Endothelial cell of umbilical vein (primary cell): ENCODE measurements around the gene CTNNA2. TPM values are rescaled to one million over a fixed set of nuclear protein-coding genes. Genes with fewer than 3 reads are reported as not detected.

Source experiments
- BruUV-seq: library from RNA; stranded (reverse); fragments of 400-500 nt; replicated peaks from 2 replicates; lab custom pipeline; 2021; lab: Mats Ljungman, UMichigan
- CTCF ChIA-PET: fragments of 300-600, 350-600 bp; sonication (Branson Sonifier 250); formaldehyde crosslinking; loops from one replicate; lab custom pipeline; 2021; ENCODE audit warnings: antibody characterized with exemption, inconsistent platforms; lab: Charles Lee
- POLR2A ChIA-PET: fragments of 300-600, 350-600 bp; sonication (Branson Sonifier 250); formaldehyde crosslinking; loops from one replicate; lab custom pipeline; 2021; ENCODE audit warnings: antibody characterized with exemption, inconsistent platforms; lab: Charles Lee
- DNase-seq: peaks from one replicate; pipeline ENCODE4 v3.0.0-alpha.2; 2011; ENCODE audit warnings: low read depth, low spot score
- FAIRE-seq: peaks from 2 replicates; lab custom pipeline; 2011; peaks lifted over from hg19 to GRCh38; lab: Jason Lieb, UNC
- H2AFZ ChIP-seq: 2 replicates; pipeline ENCODE4 v1.6.0; 2012; ENCODE audit warnings: low read depth, low read length, control low read depth, inconsistent platforms
- H3K27ac ChIP-seq: 2 replicates; pipeline ENCODE4 v1.5.1; 2011; ENCODE audit warnings: low read depth, mild to moderate bottlenecking, control low read depth, low read length, moderate library complexity; ENCODE audit not compliant: insufficient read depth
- H3K27me3 ChIP-seq, 2 experiments: 2 replicates each; pipeline versions ENCODE4 v1.6.0 to v1.6.1; 2011; ENCODE audit warnings: low read length in 2 of 2, mixed read lengths in 1 of 2; ENCODE audit not compliant: control insufficient read depth in 2 of 2, insufficient read depth in 2 of 2
- H3K36me3 ChIP-seq, 2 experiments: 2 replicates in 1 of 2; 3 replicates in 1 of 2; pipeline ENCODE4 v1.5.1; 2011; ENCODE audit warnings: low read length in 2 of 2, mild to moderate bottlenecking in 1 of 2, moderate library complexity in 1 of 2; ENCODE audit not compliant: control insufficient read depth in 2 of 2, insufficient read depth in 2 of 2; ENCODE audit errors: extremely low read depth in 1 of 2
- H3K4me1 ChIP-seq: 3 replicates; pipeline ENCODE4 v1.5.1; 2011; ENCODE audit warnings: mild to moderate bottlenecking, low read length; ENCODE audit not compliant: control insufficient read depth, insufficient read depth; ENCODE audit errors: extremely low read depth
- H3K4me2 ChIP-seq: 2 replicates; pipeline ENCODE4 v1.6.1; 2011; ENCODE audit warnings: low read length, control low read depth, mixed read lengths; ENCODE audit not compliant: insufficient read depth
- H3K4me3 ChIP-seq, 3 experiments: fragments of 200-600 bp in 1 of 3; sonication (generic), shearing (Covaris generic) in 1 of 3; replicated peaks in 1 of 3; 2 replicates each; pipeline ENCODE4 v1.5.1; 2011 to 2016; ENCODE audit warnings: control low read depth in 3 of 3, low read length in 3 of 3, mild to moderate bottlenecking in 2 of 3, inconsistent platforms in 1 of 3, low read depth in 1 of 3, moderate library complexity in 1 of 3; ENCODE audit not compliant: insufficient read depth in 1 of 3
- H3K79me2 ChIP-seq: 2 replicates; pipeline ENCODE4 v1.6.0; 2012; ENCODE audit warnings: low read length, inconsistent platforms; ENCODE audit not compliant: control insufficient read depth, insufficient read depth
- H3K9ac ChIP-seq: replicated peaks from 2 replicates; pipeline ENCODE3; 2011; ENCODE audit warnings: low read length, control low read depth; ENCODE audit not compliant: insufficient read depth; ENCODE audit errors: extremely low read depth
- H3K9me1 ChIP-seq: replicated peaks from 3 replicates; pipeline ENCODE4 v1.6.0; 2011; ENCODE audit warnings: mild to moderate bottlenecking, low read length; ENCODE audit not compliant: control insufficient read depth, insufficient read depth; ENCODE audit errors: extremely low read depth
- H3K9me3 ChIP-seq: replicated peaks from 2 replicates; pipeline ENCODE4 v1.5.1; 2012; ENCODE audit warnings: low read length, inconsistent platforms; ENCODE audit not compliant: control insufficient read depth, insufficient read depth
- H4K20me1 ChIP-seq: replicated peaks from 2 replicates; pipeline ENCODE3; 2011; ENCODE audit warnings: mild to moderate bottlenecking, low read length; ENCODE audit not compliant: control insufficient read depth, insufficient read depth; ENCODE audit errors: extremely low read depth
- EZH2 ChIP-seq: IDR thresholded peaks from 2 replicates; pipeline ENCODE4 v1.6.1; 2012; ENCODE audit warnings: borderline replicate concordance, low read depth, mild to moderate bottlenecking, moderate library complexity, low read length, inconsistent platforms; ENCODE audit not compliant: severe bottlenecking
- FOS ChIP-seq: IDR thresholded peaks from 2 replicates; pipeline ENCODE4 v1.6.1; 2011; ENCODE audit warnings: mild to moderate bottlenecking, low read length, moderate library complexity, borderline replicate concordance; ENCODE audit not compliant: insufficient read depth
- GATA2 ChIP-seq: IDR thresholded peaks from 2 replicates; pipeline ENCODE4 v1.7.0; 2011; ENCODE audit warnings: low read depth, mild to moderate bottlenecking, moderate library complexity, mixed read lengths, low read length; ENCODE audit not compliant: insufficient read length, insufficient read depth
- JUN ChIP-seq: IDR thresholded peaks from 2 replicates; pipeline ENCODE4 v1.6.1; 2011; ENCODE audit warnings: borderline replicate concordance, low read depth; ENCODE audit not compliant: insufficient read length, insufficient read depth
- MAX ChIP-seq: IDR thresholded peaks from 2 replicates; pipeline ENCODE4 v1.6.1; 2011; ENCODE audit not compliant: insufficient read depth, insufficient read length
- MYC ChIP-seq: IDR thresholded peaks from one replicate; pipeline ENCODE4 v1.6.1; 2011; ENCODE audit warnings: mild to moderate bottlenecking, low read depth, low read length
- POLR2A ChIP-seq: IDR thresholded peaks from 2 replicates; pipeline ENCODE4 v1.6.1; 2012; ENCODE audit warnings: low read depth, mild to moderate bottlenecking, control low read depth, low read length
- POLR2AphosphoS5 ChIP-seq: IDR thresholded peaks from 2 replicates; pipeline ENCODE4 v1.6.1; 2012; ENCODE audit warnings: low read depth, mild to moderate bottlenecking, control low read depth, low read length, moderate library complexity; ENCODE audit not compliant: insufficient read depth
- dilution Hi-C: fragments of 300-500 bp; cut with MboI; formaldehyde crosslinking; loops from one replicate; pipeline ENCODE4 v1.15.0; 2019; ENCODE audit warnings: low sequenced_read_pairs; ENCODE audit not compliant: extremely low pct_ligation_motif_present
- intact Hi-C: fragments of 100-400 bp; cut with micrococcal nuclease; formaldehyde crosslinking; loops from one replicate; pipeline ENCODE4 v1.10.0; 2022
- polyA plus RNA-seq, 4 experiments: library from polyadenylated mRNA; depleted of rRNA in 3 of 4; stranded (reverse) in 3 of 4; unstranded in 1 of 4; fragments of >200 nt; gene quantifications; 2 replicates each; pipeline versions ENCODE4 v1.2.1 to v1.2.3, GENCODE V29; 2011 to 2012; ENCODE audit warnings: missing spikeins in 1 of 4
- total RNA-seq: library from RNA; stranded (reverse); gene quantifications from 2 replicates; pipeline ENCODE4 v1.2.3, GENCODE V29; 2021
- TF ChIP-seq, protein P1 (sequence below), 2 donors: IDR thresholded peaks; 1 replicate in 1 of 2; 2 replicates in 1 of 2; pipeline ENCODE4 v1.5.1; 2011; ENCODE audit warnings: low read length in 2 of 2, mild to moderate bottlenecking in 2 of 2, moderate library complexity in 2 of 2, control low read depth in 1 of 2, inconsistent platforms in 1 of 2, low read depth in 1 of 2; ENCODE audit not compliant: insufficient read depth in 1 of 2; ENCODE audit errors: extremely low read depth in 1 of 2

CTNNA2 gene
- total and polyA plus RNA-seq, 2 donors (not counting 3 experiments of a cell fraction or from before 2014, with no cell fraction given), result not detected

GRCh38 chr2:80050246-80050645 lies 537.4 kb downstream of the CTNNA2 start:
- H3K9me1 ChIP-seq, result no peaks in the 10 kb centered on the region
- H3K36me3 ChIP-seq, result no peaks in the 10 kb centered on the region
- ChIA-PET CTCF (no interaction called here), POLR2A (no interaction called here)
- H3K79me2 ChIP-seq, result no peaks in the 10 kb centered on the region
- H3K4me2 ChIP-seq, result no peak overlapping the region
- no peak overlapping the region for H3K27ac ChIP-seq
- H2AFZ ChIP-seq, result no peak overlapping the region
- no peak overlapping the region for H3K4me3 ChIP-seq
- no peak for DNase-seq
- H3K9ac ChIP-seq, result no peak overlapping the region
- H3K4me1 ChIP-seq, result no peaks in the 10 kb centered on the region
- H4K20me1 ChIP-seq, result no peaks in the 10 kb centered on the region
- peaks cover 2% of the 10 kb centered on the region for H3K9me3 ChIP-seq
- FAIRE-seq, result no peak
- intact Hi-C loops, result no loop called here
- dilution Hi-C loops, result no loop called here
- BruUV-seq, result no TSS peak
- TF ChIP-seq POLR2AphosphoS5, result no peak
- no peak for TF ChIP-seq MAX
- TF ChIP-seq, protein P1, sequence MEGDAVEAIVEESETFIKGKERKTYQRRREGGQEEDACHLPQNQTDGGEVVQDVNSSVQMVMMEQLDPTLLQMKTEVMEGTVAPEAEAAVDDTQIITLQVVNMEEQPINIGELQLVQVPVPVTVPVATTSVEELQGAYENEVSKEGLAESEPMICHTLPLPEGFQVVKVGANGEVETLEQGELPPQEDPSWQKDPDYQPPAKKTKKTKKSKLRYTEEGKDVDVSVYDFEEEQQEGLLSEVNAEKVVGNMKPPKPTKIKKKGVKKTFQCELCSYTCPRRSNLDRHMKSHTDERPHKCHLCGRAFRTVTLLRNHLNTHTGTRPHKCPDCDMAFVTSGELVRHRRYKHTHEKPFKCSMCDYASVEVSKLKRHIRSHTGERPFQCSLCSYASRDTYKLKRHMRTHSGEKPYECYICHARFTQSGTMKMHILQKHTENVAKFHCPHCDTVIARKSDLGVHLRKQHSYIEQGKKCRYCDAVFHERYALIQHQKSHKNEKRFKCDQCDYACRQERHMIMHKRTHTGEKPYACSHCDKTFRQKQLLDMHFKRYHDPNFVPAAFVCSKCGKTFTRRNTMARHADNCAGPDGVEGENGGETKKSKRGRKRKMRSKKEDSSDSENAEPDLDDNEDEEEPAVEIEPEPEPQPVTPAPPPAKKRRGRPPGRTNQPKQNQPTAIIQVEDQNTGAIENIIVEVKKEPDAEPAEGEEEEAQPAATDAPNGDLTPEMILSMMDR (IDR thresholded peaks at IDR 0.05; ENCODE audit: extremely low read depth in 1 of 2, insufficient read depth in 1 of 2, low read depth in 1 of 2, low read length in 2 of 2), result no peak
- TF ChIP-seq MYC, result no peak
- no peak for TF ChIP-seq POLR2A
- TF ChIP-seq GATA2, result no peak
- no peak for TF ChIP-seq EZH2
- no peak for TF ChIP-seq FOS
- no peak for TF ChIP-seq JUN
- H3K27me3 ChIP-seq, result no peaks in the 10 kb centered on the region
